ENCODE results near the gene LGALS1.

- no peak for TF ChIP-seq CTCF (IDR thresholded peaks at IDR 0.05; ENCODE audit: low read length)
- no peak for TF ChIP-seq EZH2 (optimal IDR thresholded peaks at IDR 0.05; ENCODE audit: low read depth, low read length)
- TF ChIP-seq EZH2phosphoT487 (IDR thresholded peaks at IDR 0.05; ENCODE audit: low read length) = no peak
Measured at GRCh38 chr22:37633089-37633624, 42.3 kb upstream of the LGALS1 start.

Data from MM.1S (cell line).